Measurements from ENCODE around the gene TMEM17.

Gene TMEM17

DNA sequence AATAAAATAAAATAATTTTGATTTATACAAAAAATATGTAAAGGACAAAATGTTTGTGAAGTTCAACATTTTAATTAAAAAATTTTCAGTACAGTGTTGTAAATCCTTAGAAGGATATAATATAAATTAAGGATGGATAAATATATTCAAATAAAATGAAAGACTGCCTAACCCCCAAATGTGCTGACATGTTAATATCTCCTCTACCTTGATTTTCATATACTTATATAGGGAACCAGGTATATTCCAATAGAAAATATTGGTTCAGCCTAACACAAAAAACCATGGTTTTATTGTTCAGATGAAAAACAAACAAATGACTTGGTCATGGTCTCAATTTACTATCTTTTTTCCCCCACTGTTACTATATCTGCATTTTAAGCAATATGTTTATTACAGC is 7.3 kb downstream of the TMEM17 start:
- no peak for TF ChIP-seq POLR2A (IDR thresholded peaks at IDR 0.05; ENCODE audit: low read depth, low read length)
- no peak for DNase-seq (ENCODE audit: insufficient read length, low spot score)
- FAIRE-seq, result no peak

DNA sequence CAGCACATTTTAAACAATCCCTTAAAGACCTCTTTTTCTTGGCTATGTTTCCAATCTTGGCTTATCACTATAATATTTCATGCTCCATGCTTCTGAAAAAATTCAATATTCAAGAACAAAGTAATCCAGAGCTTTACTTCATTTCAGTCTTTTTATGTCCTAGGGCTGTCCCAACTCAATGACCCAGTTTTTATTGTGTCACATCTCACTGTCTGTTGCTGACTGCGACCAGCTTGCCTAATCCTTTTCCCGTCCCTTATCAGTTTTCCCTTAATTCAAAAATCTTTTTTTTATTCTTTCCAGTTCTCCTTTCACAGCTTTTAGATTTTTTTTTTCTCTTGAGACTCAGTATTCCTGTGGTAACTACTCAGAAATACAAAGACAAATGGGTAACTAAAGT is 10.2 kb downstream of the TMEM17 start:
- DNase-seq (ENCODE audit: insufficient read length, low spot score), result no peak
- no peak for TF ChIP-seq POLR2A (IDR thresholded peaks at IDR 0.05; ENCODE audit: low read depth, low read length)
- FAIRE-seq, result no peak

DNA sequence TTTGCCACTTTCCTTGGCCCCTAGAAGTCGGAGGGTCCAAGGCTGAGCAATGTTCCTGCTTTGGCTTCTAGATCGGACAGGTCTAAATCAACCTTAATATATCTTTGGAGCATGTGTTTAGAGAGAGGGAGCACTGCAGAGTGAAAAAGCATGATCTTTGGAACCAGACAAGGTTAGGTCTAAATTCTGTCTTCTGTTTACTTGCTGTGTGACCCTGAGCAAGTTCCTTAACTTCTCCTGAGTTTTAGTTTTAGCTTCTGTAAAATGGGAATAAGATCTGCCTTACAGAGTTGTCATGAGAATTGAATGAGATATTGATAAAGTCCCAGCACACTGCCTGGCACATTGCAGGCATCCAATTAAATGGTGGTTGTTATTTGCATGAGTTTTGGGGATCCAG is 13.9 kb downstream of the TMEM17 start:
- peak; percentile 6 for FAIRE-seq

DNA sequence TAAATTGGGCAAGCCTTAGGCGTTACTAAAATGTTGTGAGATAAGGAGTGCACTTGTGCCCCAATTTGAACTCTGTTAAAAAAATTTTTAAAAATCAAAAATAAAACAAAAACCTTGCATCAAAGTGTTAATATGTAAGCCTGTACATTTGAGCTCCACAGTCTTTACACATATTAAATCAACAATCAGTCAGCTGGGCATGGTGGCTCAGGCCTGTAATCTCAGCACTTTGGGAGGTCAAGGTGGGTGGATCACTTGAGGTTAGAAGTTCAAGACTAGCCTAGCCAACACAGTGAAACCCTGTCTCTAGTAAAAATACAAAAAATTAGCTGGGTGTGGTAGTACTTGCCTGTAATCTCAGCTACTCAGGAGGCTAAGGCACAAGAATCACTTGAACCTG is 16.3 kb downstream of the TMEM17 start:
- no peak for TF ChIP-seq POLR2A (IDR thresholded peaks at IDR 0.05; ENCODE audit: low read depth, low read length)
- DNase-seq (ENCODE audit: insufficient read length, low spot score) (no peak), FAIRE-seq (no peak)

More for the DNA sequence above, 13.9 kb downstream of the TMEM17 start:
- TF ChIP-seq POLR2A (IDR thresholded peaks at IDR 0.05; ENCODE audit: low read depth, low read length), result no peak
- no peak for DNase-seq (ENCODE audit: insufficient read length, low spot score)

DNA sequence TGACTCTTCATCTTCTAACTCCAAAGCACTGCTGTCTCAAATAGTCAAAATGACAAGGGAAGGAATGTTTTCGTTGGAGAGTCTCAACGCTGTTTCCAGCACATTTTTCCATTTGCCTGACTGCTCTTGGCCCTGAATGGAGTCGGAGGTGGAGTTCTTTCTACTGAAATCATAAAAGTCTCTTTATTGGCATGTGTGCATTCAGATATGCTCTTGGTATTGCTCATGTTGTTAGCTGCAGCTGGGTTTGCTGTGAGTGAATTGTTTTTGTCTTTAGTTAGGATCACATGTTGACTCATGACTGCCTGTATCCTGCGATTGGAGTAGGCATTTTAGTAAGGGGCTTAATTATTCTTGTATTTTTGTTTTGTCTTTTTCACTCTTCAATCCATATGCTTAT is 16.8 kb downstream of the TMEM17 start:
- DNase-seq (ENCODE audit: insufficient read length, low spot score) (no peak), FAIRE-seq (no peak)
- no peak for TF ChIP-seq POLR2A (IDR thresholded peaks at IDR 0.05; ENCODE audit: low read depth, low read length)

DNA sequence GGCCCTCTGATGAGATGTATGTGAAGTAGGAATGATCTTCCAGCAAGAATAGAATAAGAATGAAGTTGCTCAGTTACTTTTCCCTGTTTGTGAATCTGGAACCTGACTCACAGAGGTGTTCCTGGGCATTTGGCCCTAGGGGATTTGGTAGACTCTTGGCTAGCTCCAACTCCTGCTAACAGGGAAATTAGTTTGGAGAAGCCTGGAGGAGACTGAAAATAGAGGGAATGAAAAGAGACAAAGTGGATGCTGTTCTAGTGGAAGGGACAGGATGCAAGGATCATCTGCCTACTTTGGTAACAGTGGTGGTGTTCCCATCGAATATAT is 19.6 kb downstream of the TMEM17 start:
- FAIRE-seq, result no peak
- no peak for DNase-seq (ENCODE audit: insufficient read length, low spot score)
- no peak for TF ChIP-seq POLR2A (IDR thresholded peaks at IDR 0.05; ENCODE audit: low read depth, low read length)

DNA sequence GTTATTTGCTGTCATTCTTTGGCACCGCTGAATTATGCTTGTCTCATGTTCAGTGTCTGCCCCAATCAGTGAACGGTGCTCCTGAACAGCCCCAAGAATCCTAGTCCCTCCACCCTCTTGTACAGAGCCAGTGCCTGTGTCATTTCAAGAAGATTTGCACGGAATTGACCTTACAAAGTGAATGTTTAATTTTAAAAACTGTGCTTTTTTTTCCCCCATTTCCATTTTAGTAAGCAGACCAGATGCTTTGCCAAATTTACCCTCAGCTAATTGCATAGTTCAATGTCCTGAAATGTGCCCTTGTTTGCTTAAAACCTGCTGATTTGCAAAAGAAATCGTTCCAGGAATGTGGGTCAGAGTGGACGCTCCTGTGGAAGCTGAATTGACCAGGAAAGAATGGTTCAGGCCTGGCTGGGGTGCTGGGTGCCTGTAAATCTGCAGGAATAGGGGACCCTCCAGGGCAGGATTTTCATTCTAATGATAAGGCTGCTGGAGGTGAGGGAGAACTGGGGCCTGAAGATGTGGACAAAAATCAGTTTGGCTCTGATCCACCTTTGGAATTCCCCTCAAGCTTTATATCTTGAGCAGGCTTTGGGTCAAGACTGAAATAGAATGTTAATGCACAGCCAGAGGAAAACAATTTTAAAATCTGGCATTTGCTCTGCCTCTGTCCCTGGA is 20.1 kb downstream of the TMEM17 start:
- no peak for TF ChIP-seq POLR2A (IDR thresholded peaks at IDR 0.05; ENCODE audit: low read depth, low read length)
- DNase-seq (ENCODE audit: insufficient read length, low spot score), result no peak

DNA sequence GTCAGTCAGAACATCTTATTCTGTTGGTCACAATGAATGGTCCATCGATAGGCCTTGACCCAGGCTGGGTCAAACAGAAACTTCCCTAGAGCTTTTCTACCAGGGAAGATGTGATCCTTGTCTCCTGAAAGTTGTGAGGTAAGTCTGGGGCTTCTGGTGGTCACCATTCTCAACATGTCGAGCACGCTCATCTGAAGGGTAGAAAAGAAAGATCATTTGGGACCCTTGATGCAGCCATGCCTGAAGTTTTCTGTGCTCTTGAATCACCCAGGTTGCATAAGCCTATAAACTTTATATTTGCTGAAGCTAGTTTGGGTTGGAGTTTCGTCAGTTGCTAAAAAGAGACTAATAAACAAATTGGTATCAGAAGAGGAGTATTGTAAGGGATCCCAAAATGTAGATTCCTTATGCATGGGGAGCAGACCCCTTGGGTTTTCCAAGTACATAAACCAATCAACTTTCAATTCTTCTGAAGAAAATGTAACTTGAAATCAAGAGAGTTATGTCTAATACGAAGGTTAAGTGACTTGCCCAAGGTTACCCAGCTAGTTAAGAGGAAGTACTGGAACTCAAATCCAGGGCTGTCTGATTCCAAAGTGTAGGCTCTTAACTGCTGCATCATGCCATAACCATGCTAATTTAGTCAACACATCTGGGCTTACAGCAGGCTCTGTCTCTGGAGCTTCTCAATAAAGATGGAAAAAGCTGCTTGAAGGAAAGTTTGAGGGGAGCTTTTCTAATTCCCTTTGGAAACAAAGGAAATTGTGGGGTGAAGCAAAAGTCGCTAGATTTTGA is 23.2 kb downstream of the TMEM17 start:
- no peak for DNase-seq (ENCODE audit: insufficient read length, low spot score)
- no peak for FAIRE-seq
- TF ChIP-seq POLR2A (IDR thresholded peaks at IDR 0.05; ENCODE audit: low read depth, low read length), result no peak

More for the DNA sequence above, 20.1 kb downstream of the TMEM17 start:
- FAIRE-seq, result peak; percentile 65

DNA sequence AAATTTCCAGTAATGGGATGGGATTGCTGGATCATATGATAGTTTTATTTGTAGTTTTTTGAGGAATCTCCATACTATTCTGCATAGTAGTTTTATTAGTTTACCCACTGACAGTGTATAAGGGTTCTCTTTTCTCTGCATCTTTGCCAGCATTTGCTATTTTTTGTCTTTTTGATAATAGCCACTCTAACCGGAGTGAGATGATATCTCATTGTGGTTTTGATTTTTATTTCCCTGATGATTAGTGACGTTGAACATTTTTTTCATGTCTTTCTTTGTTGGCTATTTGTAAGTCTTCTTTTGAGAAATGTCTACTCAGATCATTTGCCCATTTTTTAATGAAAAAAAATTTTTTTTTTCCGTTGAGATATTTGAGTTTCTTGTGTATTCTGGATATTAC is 26.1 kb downstream of the TMEM17 start:
- DNase-seq (ENCODE audit: insufficient read length, low spot score) (no peak), FAIRE-seq (no peak)
- TF ChIP-seq POLR2A (IDR thresholded peaks at IDR 0.05; ENCODE audit: low read depth, low read length), result no peak

DNA sequence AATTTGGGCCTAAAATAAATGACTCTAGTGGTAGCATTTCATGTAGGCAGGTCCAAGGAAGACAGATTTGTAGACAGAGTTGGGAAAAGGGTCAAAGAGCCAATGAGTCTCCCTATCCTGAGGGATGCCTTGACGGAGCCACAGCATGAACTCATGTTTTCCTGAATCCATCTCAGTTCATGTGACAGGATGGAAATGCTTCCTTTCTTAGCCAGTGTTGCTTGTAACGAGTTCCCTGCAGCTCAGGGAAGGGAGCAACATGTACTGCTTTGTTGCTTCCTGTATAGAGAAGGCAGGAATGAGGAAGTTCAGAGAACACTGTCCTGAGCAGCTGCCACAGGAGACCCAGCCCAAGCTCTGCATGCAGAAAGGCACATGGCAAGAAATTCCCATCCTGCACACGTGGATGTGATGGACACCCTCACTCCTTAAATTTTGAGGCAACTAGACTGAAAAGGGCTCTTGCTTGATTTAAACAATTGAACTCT is 27.9 kb downstream of the TMEM17 start:
- no peak for DNase-seq (ENCODE audit: insufficient read length, low spot score)
- FAIRE-seq, result no peak
- no peak for TF ChIP-seq POLR2A (IDR thresholded peaks at IDR 0.05; ENCODE audit: low read depth, low read length)

DNA sequence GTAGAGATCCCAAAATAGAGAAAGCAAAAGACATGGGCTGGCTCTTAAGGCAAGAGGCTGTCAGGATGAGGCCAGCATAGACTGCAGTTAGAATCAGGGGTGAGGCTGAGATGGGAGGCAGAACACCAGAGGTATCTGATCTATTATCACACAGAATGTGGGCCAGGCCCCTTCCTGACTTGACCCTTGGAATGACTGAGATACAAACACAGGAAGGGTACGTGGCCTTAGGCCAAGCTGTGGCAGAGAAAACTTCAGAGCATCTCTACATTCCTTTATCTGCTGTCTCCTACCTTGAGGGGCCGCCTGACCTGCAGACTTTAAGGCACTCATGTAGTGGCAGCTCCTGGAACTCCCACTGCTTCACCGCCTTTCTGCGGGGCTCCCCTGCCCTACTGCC is 28.4 kb downstream of the TMEM17 start:
- no peak for TF ChIP-seq POLR2A (IDR thresholded peaks at IDR 0.05; ENCODE audit: low read depth, low read length)

DNA sequence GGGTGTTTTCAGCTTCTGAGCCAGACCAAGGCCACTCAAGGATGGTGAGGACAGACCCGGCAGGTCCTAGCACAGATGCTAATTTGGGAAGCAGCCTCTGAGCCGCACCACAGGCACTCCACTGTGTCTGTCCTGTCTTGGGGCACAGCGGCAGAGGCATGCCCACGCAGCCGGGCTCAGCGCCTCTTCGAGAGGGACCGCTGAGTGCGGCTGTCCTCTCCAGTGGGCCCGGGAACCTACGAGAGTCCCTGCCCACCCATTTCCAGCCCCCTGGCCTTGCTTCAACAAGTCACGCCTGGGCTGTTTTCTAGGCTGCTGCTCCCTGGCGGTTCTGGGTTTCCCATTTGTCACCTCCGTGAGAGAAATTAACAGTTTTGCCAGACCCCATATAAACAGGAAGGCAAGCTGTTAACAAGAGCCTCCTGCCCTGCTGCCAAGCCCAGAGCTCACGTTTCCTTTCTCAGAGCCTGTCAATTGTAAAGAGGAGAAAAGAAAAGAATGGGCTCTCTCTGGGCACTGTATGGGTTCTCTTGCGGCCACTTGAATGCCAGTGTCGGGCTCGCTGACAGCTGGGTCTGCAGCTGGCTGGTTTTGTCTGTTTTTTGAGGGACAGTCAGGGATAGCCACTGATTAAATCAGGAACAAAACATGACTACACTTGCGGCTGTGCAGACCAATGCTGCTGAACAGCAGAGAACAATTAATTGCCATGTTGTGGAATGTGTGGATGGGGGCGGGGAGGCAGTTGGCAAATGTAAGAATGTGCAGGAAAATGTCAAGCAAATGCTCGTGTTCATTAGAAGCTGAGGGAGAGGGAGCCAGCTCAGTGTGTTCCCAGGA is 30.6 kb downstream of the TMEM17 start:
- DNase-seq (ENCODE audit: insufficient read length, low spot score) (no peak), FAIRE-seq (no peak)
- no peak for TF ChIP-seq POLR2A (IDR thresholded peaks at IDR 0.05; ENCODE audit: low read depth, low read length)

More for the DNA sequence above, 28.4 kb downstream of the TMEM17 start:
- DNase-seq (ENCODE audit: insufficient read length, low spot score) (no peak), FAIRE-seq (no peak)

DNA sequence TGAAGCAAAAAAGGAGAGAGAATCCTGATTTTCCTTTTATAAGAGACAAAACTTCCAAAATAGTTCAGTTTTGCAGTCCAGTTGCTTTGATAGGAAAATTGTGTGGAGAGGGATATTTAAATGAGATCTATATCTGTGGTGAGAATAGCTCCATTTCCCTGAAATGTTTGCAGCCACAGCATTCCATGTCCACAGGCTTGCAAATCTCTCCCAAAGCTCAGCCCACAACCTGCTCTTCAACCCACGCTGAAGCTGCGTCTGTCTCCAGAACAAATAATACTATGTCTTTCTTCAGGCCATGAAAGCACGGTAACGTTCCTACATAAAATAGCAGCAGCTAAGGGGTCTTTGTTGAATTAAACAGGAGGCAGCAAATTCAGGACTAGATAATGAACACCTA is 31.8 kb downstream of the TMEM17 start:
- DNase-seq (ENCODE audit: insufficient read length, low spot score), result no peak
- FAIRE-seq, result no peak
- no peak for TF ChIP-seq POLR2A (IDR thresholded peaks at IDR 0.05; ENCODE audit: low read depth, low read length)

DNA sequence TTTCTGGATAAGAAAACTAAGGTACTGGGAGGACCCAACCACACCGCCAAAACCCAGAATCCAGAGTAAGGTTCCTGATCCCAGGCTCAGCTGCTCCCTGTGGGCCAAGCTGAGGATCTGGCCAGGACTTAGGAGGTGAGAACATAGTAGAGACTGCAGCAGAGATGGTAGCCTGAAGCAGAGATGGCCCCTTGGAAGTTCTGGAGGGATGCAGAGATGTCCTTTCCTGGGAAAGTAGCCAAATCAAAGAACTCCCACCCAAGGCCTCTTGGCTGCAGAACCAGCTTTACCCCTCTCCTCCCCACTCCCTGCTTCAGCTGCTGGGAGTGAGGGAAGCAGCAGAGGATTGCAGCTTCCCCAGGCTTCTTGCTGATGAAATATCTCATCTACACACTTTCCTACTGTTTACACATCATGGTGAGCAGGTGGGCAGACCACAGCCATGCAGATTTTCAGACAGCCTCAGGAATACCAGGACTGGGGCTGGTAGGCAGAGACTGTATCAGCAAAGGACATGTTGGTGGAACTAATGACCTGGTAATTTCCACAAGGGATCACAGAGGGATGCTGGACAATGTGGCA is 32.7 kb downstream of the TMEM17 start:
- DNase-seq (ENCODE audit: insufficient read length, low spot score) (no peak), FAIRE-seq (no peak)
- TF ChIP-seq POLR2A (IDR thresholded peaks at IDR 0.05; ENCODE audit: low read depth, low read length), result no peak

Data from H54 (cell line).